Stimulated activated CD8-positive, alpha-beta memory T cell treated with anti-CD3 and anti-CD28 coated beads, Interleukin-2, amount 100 ng/mL, for 1 hour (primary cell): ENCODE measurements around the gene DMTF1.
"Not testable (repeated sequence)": the region's sequence is repeated elsewhere in the genome, so short reads cannot be mapped to it uniquely, and the experiment has no call there.

Experiments used
- DNase-seq, 2 donors: peaks; one replicate each; pipeline ENCODE4 v3.0.0-alpha.2; 2020; ENCODE audit warnings: low read depth in 2 of 2

The DMTF1 gene

GRCh38 chr7:87152112-87152896 lies at the start of gene DMTF1:
Gene DMTF1 (plus strand): TSS chr7:87152453. CDS start chr7:87164942, 12,489 bp downstream.
- DNase-seq: peak; percentile 75 to 78

- no peak for DNase-seq
Observed at GRCh38 chr7:87105401-87105800, 46.9 kb upstream of the DMTF1 start.

- no peak for DNase-seq
Observed at GRCh38 chr7:87106974-87107612, 45.2 kb upstream of the DMTF1 start.

GRCh38 chr7:87107949-87108776 lies 44.1 kb upstream of the DMTF1 start:
- DNase-seq: no peak

GRCh38 chr7:87110778-87111177 lies 41.5 kb upstream of the DMTF1 start:
- DNase-seq: no peak

GRCh38 chr7:87111877-87112276 lies 40.4 kb upstream of the DMTF1 start:
- no peak for DNase-seq

- no peak for DNase-seq
Observed at GRCh38 chr7:87113077-87113476, 39.2 kb upstream of the DMTF1 start.

GRCh38 chr7:87113904-87114303 lies 38.3 kb upstream of the DMTF1 start:
- not testable (repeated sequence) for DNase-seq

- not testable (repeated sequence) for DNase-seq
Observed at GRCh38 chr7:87115772-87116171, 36.5 kb upstream of the DMTF1 start.

- DNase-seq: no peak
Observed at GRCh38 chr7:87116315-87116714, 35.9 kb upstream of the DMTF1 start.

- DNase-seq: no peak
Observed at GRCh38 chr7:87119581-87119980, 32.7 kb upstream of the DMTF1 start.

- no peak for DNase-seq
Observed at GRCh38 chr7:87123105-87123504, 29.1 kb upstream of the DMTF1 start.

- DNase-seq: no peak
Observed at GRCh38 chr7:87127019-87127418, 25.2 kb upstream of the DMTF1 start.

- no peak for DNase-seq
Observed at GRCh38 chr7:87128861-87129267, 23.4 kb upstream of the DMTF1 start.

GRCh38 chr7:87129332-87129731 lies 22.9 kb upstream of the DMTF1 start:
- no peak for DNase-seq

- DNase-seq: no peak
Observed at GRCh38 chr7:87129848-87130247, 22.4 kb upstream of the DMTF1 start.

- DNase-seq: no peak
Observed at GRCh38 chr7:87131771-87132170, 20.5 kb upstream of the DMTF1 start.

GRCh38 chr7:87137271-87137670 lies 15.0 kb upstream of the DMTF1 start:
- DNase-seq: no peak

- no peak for DNase-seq
Observed at GRCh38 chr7:87139514-87139913, 12.7 kb upstream of the DMTF1 start.

- no peak for DNase-seq
Observed at GRCh38 chr7:87140271-87140748, 11.9 kb upstream of the DMTF1 start.

- no peak for DNase-seq
Observed at GRCh38 chr7:87144173-87144657, 8.0 kb upstream of the DMTF1 start.

GRCh38 chr7:87146740-87147386 lies 5.4 kb upstream of the DMTF1 start:
- DNase-seq: no peak
